ENCODE measurements around the gene USH1C. TPM values are rescaled to one million over a fixed set of nuclear protein-coding genes. Genes with fewer than 3 reads are reported as not detected.

Gene USH1C
- total RNA-seq (ENCODE audit: low replicate concordance): 0.24 and 0.56 TPM in 2 replicates

- no peaks in the 10 kb centered on the region for H3K36me3 Mint-ChIP-seq
- H3K27ac ChIP-seq: no peak within 1 kb of the TSS
- peak within 1 kb of the TSS; percentile 46 for H3K4me3 ChIP-seq
- H3K4me3 Mint-ChIP-seq: peak within 1 kb of the TSS; percentile 22
- no peaks in the 10 kb centered on the region for H4K20me1 ChIP-seq (ENCODE audit: low read depth)
- DNase-seq (ENCODE audit: low spot score): peak; percentile 65
- peak within 1 kb of the TSS; percentile 42 for H3K27ac Mint-ChIP-seq
- no peaks in the 10 kb centered on the region for H3F3A ChIP-seq (ENCODE audit: low read depth)
- TF ChIP-seq CTCF (IDR thresholded peaks at IDR 0.05) (no peak), EZH2phosphoT487 (IDR thresholded peaks at IDR 0.05) (no peak), EZH2 (IDR thresholded peaks at IDR 0.05) (no peak)
- peaks cover 9% of the 10 kb centered on the region for H3K4me1 ChIP-seq
- no peak within 1 kb of the TSS for H3K9ac ChIP-seq
- H3K4me2 ChIP-seq: peak within 1 kb of the TSS; percentile 78
- no peaks in the 10 kb centered on the region for H3K9me3 ChIP-seq (ENCODE audit: low read depth)
- H3K36me3 ChIP-seq: no peaks in the 10 kb centered on the region
- H3K4me1 Mint-ChIP-seq: peaks cover 18% of the 10 kb centered on the region
- no peaks in the 10 kb centered on the region for H3K79me2 ChIP-seq (ENCODE audit: low read depth)
- H3K9me3 Mint-ChIP-seq: no peaks in the 10 kb centered on the region
- peak within 1 kb of the TSS; percentile 91 for H2AFZ ChIP-seq (replicated peaks)
- peaks cover 58% of the 10 kb centered on the region for H3K27me3 ChIP-seq
- peaks cover 15% of the 10 kb centered on the region for H3K27me3 Mint-ChIP-seq (ENCODE audit: insufficient read depth, low read depth)
Measured at GRCh38 chr11:17544181-17544622, at the start of gene USH1C. Gene USH1C, minus strand, starts transcription at chr11:17544416. Its CDS starts 109 bp downstream, at chr11:17544307.

GRCh38 chr11:17593466-17594245 is 49.4 kb upstream of the USH1C start:
- Mint-ChIP-seq H3K4me1 (no peaks in the 10 kb centered on the region), H3K27me3 (ENCODE audit: insufficient read depth, low read depth) (peaks cover 13% of the 10 kb centered on the region), H3K4me3 (no peak overlapping the region), H3K9me3 (peaks cover 10% of the 10 kb centered on the region), H3K27ac (no peak overlapping the region), H3K36me3 (no peaks in the 10 kb centered on the region)
- Histone ChIP-seq H3K4me2 (no peak overlapping the region), H3K4me1 (no peaks in the 10 kb centered on the region), H3K79me2 (ENCODE audit: low read depth) (no peaks in the 10 kb centered on the region), H3K4me3 (no peak overlapping the region), H3K9me3 (ENCODE audit: low read depth) (no peaks in the 10 kb centered on the region), H2AFZ (replicated peaks) (no peak overlapping the region), H3K27me3 (peaks cover 17% of the 10 kb centered on the region), H3F3A (ENCODE audit: low read depth) (no peaks in the 10 kb centered on the region), H3K36me3 (no peaks in the 10 kb centered on the region), H4K20me1 (ENCODE audit: low read depth) (peaks cover 3% of the 10 kb centered on the region), H3K27ac (no peak overlapping the region), H3K9ac (no peak overlapping the region)
- no peak for DNase-seq (ENCODE audit: low spot score)
- TF ChIP-seq EZH2 (IDR thresholded peaks at IDR 0.05) (no peak), EZH2phosphoT487 (IDR thresholded peaks at IDR 0.05) (no peak), CTCF (IDR thresholded peaks at IDR 0.05) (no peak)

- Mint-ChIP-seq H3K27me3 (ENCODE audit: insufficient read depth, low read depth) (peaks cover 8% of the 10 kb centered on the region), H3K9me3 (peaks cover 10% of the 10 kb centered on the region), H3K4me3 (no peak overlapping the region), H3K27ac (no peak overlapping the region), H3K4me1 (no peaks in the 10 kb centered on the region), H3K36me3 (no peaks in the 10 kb centered on the region)
- H3K4me2 ChIP-seq: no peak overlapping the region
- H4K20me1 ChIP-seq (ENCODE audit: low read depth): no peaks in the 10 kb centered on the region
- no peaks in the 10 kb centered on the region for H3K9me3 ChIP-seq (ENCODE audit: low read depth)
- no peak overlapping the region for H2AFZ ChIP-seq (replicated peaks)
- DNase-seq (ENCODE audit: low spot score): no peak
- H3K9ac ChIP-seq: no peak overlapping the region
- H3K27ac ChIP-seq: no peak overlapping the region
- no peak for TF ChIP-seq CTCF (IDR thresholded peaks at IDR 0.05)
- no peak for TF ChIP-seq EZH2phosphoT487 (IDR thresholded peaks at IDR 0.05)
- TF ChIP-seq EZH2 (IDR thresholded peaks at IDR 0.05): no peak
- no peaks in the 10 kb centered on the region for H3K4me1 ChIP-seq
- peaks cover 17% of the 10 kb centered on the region for H3K27me3 ChIP-seq
- H3K36me3 ChIP-seq: no peaks in the 10 kb centered on the region
- H3K79me2 ChIP-seq (ENCODE audit: low read depth): no peaks in the 10 kb centered on the region
- no peaks in the 10 kb centered on the region for H3F3A ChIP-seq (ENCODE audit: low read depth)
- H3K4me3 ChIP-seq: no peak overlapping the region
Measured at GRCh38 chr11:17591293-17591692, 47.1 kb upstream of the USH1C start.

All from neural progenitor cell (in vitro differentiated cells).